NB4 (cell line): Measurements from ENCODE around the gene CEMP1.

Experiments used
- DNase-seq: peaks from one replicate; pipeline ENCODE4 v3.0.0; 2010; ENCODE audit warnings: low read depth
- H3K4me3 ChIP-seq: one replicate; pipeline ENCODE4 v1.5.1; 2011; ENCODE audit warnings: mild to moderate bottlenecking, low read depth, low read length, moderate library complexity
- MYC ChIP-seq: IDR thresholded peaks from 2 replicates; pipeline ENCODE4 v1.6.1; 2011; ENCODE audit warnings: low read depth, low read length
- POLR2A ChIP-seq: IDR thresholded peaks from 2 replicates; pipeline ENCODE4 v1.6.1; 2011; ENCODE audit warnings: mild to moderate bottlenecking; ENCODE audit not compliant: insufficient read length; ENCODE audit errors: extremely low read depth
- TF ChIP-seq, protein P1 (sequence below): IDR thresholded peaks from 2 replicates; pipeline ENCODE4 v1.6.1; 2011; ENCODE audit warnings: low read depth, low read length
- TF ChIP-seq, protein P2 (sequence below): IDR thresholded peaks from one replicate; pipeline ENCODE4 v1.5.1; 2012; ENCODE audit warnings: low read depth, low read length

Gene CEMP1

DNA sequence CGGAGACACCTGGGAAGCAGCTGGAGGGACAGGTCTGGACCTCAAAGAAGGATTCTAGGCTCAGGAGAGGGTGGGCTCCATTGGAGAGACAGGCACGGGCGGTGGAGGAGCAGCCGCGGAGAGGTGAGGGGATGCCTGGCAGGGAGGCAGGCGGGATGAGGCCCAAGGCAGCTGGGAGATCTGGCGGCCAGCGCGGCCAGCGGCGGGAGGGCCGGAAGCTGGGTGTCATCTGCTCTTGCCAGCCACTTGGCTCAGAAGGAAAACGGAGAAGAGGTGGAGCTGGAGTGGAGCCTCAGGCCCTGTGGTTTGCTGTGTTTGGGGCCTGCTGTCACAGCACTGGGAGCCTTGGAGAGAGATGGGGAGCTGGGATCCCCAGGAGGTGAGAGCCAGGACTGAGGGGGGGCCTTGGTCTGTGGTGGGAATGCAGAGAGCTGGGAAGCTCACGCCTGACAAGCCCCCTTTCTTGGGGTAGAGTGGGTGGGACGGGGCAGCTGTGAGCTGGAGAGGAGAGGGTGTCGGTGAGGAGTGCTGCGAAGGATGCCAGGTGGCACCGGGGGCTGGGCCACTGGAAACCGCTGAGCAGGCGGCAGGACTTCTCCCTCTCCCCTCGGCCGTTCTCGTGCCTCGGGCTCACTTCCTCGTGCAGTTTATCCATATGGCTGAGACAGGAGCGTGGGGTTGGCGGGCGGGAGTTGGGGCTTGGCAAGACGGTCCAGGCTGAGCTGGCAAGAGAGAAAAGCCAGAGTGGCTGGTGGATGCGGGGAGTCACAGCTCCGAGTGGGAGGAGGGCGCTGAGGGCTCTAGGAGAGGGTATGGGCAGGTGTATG is 48.3 kb downstream of the CEMP1 start:
- TF ChIP-seq MYC = no peak
- DNase-seq = no peak
- H3K4me3 ChIP-seq = no peak overlapping the region

DNA sequence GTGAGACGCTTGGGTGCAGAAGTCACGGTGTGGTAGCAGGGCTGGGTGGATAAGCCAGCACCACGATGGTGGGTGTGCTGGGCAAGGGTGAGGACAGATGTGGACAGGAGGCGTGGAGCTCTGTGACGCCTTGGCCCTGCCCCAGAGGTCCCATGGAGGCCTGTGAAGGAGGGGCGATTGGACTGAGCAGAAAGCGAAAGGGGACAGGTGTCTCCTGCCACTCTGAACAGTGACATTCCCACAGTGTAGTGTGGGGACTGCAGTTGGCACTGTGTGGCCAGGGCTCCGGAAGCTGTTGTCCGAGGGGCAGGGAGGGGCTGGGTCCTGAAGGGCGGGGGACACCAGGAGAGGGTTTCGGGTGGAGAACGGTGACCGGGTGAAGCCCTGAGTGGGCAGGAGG is 49.0 kb downstream of the CEMP1 start:
- no peak for DNase-seq
- H3K4me3 ChIP-seq = no peak overlapping the region
- TF ChIP-seq MYC = no peak
- TF ChIP-seq, protein P1, sequence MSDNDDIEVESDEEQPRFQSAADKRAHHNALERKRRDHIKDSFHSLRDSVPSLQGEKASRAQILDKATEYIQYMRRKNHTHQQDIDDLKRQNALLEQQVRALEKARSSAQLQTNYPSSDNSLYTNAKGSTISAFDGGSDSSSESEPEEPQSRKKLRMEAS = no peak
- no peak for TF ChIP-seq POLR2A
- TF ChIP-seq, protein P2, sequence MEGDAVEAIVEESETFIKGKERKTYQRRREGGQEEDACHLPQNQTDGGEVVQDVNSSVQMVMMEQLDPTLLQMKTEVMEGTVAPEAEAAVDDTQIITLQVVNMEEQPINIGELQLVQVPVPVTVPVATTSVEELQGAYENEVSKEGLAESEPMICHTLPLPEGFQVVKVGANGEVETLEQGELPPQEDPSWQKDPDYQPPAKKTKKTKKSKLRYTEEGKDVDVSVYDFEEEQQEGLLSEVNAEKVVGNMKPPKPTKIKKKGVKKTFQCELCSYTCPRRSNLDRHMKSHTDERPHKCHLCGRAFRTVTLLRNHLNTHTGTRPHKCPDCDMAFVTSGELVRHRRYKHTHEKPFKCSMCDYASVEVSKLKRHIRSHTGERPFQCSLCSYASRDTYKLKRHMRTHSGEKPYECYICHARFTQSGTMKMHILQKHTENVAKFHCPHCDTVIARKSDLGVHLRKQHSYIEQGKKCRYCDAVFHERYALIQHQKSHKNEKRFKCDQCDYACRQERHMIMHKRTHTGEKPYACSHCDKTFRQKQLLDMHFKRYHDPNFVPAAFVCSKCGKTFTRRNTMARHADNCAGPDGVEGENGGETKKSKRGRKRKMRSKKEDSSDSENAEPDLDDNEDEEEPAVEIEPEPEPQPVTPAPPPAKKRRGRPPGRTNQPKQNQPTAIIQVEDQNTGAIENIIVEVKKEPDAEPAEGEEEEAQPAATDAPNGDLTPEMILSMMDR = no peak

DNA sequence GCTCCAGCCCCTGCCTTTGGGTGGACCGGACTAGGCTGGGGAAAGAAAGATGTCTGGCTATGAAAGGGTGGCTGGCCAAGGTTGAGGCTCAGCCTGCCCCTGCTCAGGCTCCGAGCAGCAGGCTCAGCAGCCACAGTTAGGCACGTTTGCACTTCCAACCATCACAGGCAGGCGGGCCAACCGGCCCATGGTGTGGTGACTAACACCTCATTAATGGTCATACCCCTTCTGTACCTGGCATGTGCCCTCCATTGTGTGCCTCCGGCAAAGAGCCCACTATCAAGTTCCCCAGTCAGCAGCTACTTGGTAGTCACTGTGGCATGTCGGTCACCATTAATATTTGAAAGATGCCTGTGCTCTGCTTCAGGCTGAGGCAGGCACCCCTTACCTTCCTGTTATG is 49.5 kb downstream of the CEMP1 start:
- TF ChIP-seq MYC (no peak), POLR2A (no peak)
- TF ChIP-seq, protein P1 = no peak
- TF ChIP-seq, protein P2 = no peak
- no peak for DNase-seq
- H3K4me3 ChIP-seq = no peak overlapping the region

DNA sequence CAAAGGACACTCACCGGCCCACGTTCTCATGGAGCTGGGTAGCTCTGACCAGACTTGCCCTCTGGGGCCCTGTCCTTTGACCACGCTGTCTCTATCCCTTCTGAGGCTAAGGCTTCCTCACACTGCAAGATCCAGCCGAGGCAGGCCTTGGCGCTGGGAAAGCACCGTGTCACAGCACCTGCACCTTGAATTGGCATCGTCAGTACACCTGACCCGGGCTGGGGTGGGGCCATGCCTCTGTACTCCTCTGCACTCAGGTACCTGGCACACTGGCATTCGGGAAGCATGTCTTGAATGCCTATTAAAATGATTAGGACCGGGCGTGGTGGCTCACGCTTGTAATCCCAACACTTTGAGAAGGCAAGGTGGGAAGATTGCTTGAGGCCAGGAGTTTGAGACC is 50.3 kb downstream of the CEMP1 start:
- DNase-seq = no peak
- TF ChIP-seq MYC (no peak), POLR2A (no peak)
- TF ChIP-seq, protein P1 = no peak
- TF ChIP-seq, protein P2 = no peak
- no peak overlapping the region for H3K4me3 ChIP-seq
